GM19395 (cell line): ENCODE results near the gene KIF17.

Experiments used
- ATAC-seq: cut with Tn5 transposase; IDR thresholded peaks from one replicate; pipeline ENCODE4 v1.9.1; 2021; ENCODE audit warnings: mild to moderate bottlenecking, moderate library complexity; ENCODE audit not compliant: unreplicated experiment

Gene KIF17

DNA sequence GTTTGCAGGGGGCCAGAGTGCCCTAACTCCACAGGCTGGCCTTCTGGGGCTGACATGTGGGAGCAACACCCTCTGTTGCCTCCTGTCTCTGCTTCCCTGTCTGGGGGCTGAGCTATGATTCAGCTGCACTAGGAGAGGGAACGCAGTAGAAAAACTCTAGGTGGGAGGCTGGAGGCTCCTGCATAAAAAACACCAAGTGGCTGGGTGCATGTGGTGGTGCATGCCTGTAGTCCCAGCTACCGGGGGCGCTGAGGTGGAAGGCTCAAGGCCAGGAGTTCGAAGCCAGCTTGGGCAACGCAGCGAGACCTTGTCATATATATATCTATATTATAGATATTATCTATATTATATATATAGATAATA lies 5.6 kb downstream of the KIF17 start:
- no peak for ATAC-seq

DNA sequence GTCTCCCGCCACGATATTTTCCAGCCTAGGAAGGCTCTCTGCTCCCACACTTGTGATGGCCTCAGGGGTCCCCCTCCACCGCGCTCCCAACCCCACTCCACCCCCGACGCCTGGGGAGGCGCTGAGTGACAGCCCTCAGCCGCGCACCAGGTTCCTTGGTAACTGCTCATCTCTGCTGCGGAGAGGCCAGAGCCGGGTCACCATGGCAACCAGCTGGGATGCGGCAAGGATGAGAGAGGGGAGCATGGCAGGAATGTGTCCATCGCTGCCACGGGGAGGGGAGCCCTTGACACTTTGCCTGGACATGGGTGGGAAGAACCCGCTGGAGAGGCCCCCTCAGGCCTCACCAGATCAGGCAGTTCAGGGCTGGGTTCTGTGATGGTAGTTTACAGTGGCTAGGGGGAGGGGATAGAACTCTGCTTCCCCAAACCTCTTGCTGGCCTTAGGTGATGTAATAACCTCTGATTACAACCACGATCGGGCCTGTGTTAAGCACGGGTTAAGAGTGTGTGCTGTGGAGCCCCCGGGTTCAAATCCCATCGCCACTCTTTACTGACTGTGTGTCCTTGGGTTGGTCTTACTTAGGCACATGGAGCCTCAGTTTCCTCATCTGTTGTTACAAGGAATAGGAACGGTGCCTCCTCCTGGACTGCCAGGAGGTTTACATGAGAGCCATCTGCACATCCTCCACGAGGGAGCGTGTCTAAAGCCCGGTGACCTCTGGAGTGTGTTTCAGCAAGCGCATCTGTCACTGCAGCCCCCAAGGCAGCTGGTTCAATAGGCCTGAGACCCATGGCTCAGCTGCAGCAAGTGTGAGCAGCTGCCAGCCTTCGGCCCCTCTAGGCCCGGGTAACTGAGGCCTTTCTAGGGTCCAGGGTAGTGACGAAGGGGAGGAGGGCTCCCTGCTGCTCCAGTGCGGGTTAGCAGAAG lies 6.3 kb downstream of the KIF17 start:
- no peak for ATAC-seq

DNA sequence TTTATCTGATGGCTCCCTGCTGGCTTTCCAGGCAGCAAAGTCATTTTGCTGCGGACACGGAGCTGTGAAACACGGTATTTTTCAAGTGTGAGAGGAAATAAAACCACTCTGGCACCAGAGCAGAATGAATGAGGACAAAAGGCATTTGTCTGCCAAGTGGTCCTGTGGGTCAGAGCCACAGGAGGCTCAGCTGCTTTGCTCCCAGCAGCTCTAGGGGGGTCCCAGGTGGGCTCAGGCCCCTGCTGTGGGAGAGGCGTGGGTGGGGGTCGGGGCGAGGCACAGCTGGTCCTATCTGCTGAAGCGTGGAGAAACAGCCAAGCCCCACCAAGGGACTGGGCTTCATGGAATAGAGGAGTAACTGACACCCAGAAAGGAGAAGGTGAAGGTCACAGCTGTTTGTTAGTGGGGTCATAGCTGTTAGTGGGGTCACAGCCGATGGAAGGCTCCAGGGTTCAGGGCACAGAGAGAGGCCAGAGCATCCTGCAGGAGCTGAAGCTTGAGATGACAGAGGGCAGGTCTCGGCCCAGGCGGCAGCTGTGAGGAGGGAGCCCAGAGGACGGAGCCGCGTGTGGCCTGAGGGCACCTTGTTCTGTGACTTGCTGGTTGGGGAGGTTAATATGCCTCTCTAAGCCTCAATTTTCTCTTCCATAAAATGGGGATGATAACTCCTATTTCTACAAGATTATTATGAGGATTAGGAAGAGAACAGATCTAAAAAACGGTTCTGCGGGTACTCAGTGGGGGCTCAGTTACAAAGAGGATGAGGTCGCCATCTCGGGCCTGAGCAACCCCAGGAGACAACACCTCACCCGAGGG lies 7.1 kb downstream of the KIF17 start:
- no peak for ATAC-seq

DNA sequence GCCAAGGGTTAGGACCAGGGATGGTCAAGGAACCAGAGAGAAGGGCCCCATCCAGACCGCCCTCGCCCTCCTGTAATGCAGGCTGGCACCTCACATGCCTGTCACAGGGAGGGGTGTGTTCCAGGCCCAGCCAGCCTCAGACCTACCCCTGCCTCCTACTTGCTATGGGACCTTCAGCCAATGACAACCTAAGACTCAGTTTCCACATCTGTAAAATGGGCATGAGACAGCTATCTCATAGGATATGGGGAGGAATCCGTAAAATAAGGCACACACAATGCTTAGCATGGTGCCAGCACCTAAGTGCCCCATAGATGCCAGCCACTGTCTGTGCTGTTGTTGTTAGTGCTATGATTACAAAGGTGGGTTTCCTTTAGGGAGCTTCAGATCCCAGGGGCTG lies 7.9 kb downstream of the KIF17 start:
- no peak for ATAC-seq

DNA sequence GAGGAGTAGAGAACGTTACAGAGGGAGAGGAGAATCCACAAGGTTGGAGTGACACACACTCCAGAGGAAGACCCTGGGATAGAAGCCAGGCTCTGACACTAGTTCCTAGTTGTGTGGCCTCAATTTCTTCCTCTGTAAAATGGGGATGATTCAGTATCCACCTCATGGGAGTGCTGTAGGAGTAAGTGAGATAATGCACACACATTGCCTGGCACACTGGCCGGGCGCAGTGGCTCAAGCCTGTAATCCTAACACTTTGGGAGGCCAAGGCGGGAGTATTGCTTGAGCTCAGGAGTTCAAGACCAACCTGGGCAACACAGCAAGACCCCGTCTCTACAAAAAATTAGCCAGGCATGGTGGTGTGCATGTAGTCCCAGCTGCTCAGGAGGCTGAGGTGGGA lies 8.9 kb downstream of the KIF17 start:
- no peak for ATAC-seq

DNA sequence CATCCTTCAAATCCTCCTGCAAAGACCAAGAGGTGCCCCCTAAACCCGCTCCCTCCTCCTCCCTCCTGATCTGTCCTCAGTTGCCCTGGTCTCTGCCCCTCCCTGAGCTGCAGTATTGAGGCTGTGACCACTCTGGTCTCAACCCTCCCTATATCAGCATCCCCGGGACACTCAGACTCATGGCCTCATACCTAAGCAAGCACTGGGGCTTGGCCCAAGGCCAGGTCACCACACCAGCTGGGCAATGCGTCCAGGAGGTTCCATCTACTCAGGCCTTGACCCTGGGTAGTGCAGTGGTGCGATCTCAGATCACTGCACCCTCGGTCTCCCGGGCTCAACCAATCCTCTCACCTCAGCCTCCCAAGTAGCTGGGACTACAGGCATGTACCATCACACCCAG lies 9.8 kb downstream of the KIF17 start:
- ATAC-seq: no peak

DNA sequence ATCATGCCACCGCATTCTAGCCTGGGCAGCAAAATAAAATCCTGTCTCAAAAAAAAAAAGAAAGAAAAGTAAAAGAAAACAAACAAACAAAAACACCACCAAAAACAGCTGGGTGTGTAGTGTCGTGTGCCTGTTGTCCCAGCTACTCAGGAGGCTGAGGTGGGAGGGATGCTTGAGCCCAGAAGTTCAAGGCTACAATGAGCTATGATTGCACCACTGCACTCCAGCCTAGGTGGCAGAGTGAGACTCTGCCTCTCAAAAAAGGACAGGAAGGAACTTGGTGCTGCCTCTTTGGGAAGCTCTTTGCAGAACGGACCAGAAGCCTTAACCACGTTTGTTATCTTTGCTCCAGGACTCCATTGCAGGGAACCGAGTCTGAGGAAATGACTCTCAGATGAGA lies 11.0 kb downstream of the KIF17 start:
- ATAC-seq: no peak

DNA sequence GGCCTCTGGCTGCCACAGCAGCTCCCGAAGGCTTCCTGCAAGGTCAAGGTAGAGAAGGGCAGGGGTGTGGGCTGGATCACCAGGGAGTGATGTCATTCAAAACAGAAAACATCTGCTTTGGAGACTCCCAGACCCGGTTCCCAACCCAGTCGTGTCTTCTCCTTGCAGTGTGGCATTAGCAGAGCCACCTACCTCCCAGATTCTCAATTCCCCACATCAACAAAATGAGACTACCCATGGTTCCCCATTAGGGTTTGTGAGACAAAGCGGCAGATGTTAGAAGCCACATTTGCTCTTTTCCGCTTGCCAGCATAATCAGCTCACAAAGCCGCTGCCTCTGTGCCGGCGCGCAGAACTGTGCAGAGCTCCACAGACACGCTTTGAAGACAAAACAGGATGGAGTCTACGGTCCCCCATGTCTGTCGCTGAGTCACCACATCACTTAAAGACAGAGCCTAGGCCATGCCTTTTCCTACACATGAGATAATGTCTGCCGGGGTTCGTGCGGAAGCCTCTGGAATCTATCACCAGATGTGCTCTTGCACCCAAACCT lies 12.5 kb downstream of the KIF17 start:
- ATAC-seq: no peak

DNA sequence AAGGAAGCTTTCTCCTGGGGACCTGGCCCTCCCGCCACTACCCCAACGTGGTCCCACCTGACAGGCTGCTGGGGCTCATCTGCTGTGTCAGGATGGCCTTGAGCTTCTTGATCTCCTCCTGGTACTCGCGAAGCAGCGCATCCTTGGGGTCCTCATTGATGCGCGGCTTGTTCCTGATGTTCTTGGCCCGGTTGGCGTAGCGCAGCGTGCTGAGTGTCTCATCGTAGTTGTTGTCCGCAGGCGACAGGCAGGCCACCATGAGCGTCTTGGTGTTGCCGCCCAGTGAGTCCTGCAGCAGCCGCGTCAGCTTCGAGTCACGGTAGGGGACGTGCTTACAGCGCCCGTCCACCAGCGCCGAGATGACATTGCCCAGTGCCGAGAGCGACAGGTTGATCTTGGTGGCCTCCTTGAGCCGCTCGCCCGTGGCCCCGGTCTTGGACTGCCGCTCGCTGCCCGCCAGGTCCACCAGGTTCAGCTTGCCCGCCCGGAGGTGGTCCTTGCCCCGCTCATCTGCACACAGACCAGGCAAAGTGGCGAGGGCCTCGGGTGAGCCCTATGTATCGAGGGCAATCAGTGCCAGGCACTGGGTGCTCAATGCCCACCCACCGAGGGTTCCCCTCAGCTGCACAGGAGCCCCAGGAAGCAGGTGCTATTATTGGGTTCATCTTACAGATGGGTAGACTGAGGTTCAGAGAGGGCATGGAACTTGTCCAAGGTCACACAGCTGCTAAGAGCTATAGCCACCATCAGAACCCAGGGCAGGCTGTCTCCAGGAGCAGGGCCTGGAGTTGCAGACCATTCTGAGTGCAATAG lies 13.2 kb downstream of the KIF17 start:
- ATAC-seq: no peak

DNA sequence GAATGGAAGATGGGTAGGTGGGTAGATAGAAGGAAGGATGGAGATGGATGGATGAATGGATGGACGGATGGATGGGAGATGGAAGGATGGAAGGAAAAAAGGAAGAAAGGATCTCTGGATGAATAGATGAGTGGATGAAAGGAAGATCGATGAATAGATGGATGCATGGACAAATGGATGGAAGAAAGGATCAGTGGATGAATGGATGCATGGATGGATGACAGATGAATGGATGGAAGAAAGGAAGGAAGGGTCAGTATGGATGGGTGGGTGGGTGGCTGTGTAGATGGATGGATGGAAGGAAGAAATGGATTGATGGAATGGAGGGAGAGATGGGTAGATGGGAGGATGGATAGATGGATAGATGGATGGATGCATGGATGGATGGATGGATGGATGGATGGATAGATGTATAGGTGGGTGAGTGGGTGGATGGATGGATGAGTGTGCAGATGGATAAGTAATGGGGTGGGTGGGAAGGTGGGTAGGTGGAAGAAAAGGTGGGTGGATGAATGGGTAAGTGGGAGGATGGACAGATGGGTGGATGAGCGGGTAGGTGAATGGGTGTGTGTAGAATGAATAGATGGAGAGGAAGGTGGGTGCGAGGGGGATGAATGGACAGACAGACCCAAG lies 14.6 kb downstream of the KIF17 start:
- ATAC-seq: no peak

DNA sequence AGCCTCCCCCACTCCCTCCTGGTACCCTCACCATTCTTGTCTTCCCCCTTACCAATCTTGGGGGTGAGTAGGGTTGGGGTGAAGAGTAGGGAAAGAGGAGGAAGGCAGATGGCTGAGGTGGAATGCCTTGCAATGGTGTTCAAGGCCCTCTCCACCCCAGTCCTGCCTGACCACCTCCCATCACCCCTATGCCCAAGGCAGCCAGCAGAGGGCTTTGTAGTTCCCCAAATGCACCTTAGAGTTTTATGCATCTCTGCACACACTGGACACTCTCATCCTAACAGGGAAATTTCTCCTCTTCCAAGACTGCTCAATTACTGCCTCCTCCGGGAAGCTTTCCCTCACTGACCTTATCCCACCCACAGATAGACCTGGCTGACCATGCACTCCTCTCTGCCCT lies 15.4 kb downstream of the KIF17 start:
- no peak for ATAC-seq

DNA sequence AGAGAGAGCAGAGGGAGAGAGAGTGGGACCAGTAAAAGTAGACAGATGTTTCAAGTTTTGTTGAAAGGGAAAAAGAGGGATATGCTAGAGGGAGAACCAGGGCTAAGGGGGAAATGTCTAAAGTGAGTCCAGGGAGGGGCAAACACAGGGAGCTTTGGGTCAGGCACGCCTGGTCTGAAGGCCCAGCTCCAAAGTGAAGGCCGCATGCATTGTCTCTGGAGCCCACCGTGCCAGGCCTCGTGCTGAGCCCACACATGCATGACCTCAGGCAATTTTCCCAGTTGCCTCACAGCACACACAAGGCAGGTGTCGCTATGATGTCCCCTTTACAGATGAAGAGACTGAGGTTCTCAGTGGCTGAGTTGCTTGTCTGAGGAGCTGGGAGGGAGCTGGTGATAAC lies 16.0 kb downstream of the KIF17 start:
- no peak for ATAC-seq

DNA sequence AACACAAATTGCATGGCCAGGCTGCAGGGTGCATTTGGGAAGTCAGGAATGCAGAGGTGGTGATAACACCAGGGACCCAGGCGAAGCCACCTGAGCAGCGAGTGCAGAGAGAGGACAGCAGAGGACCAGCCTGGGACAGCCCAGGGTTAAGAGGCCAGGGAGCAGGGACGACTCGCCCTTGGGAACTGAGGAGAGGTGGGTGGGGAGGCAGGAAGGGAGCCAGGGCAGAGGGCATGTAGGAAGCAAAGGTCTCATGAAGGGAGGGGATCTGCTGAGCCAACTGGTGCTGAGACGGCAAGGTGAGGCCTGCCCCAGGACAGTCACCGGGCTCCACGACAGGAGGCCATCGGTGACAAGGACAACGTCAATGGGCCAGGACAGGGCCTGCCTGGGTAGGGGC lies 16.4 kb downstream of the KIF17 start:
- ATAC-seq: no peak

DNA sequence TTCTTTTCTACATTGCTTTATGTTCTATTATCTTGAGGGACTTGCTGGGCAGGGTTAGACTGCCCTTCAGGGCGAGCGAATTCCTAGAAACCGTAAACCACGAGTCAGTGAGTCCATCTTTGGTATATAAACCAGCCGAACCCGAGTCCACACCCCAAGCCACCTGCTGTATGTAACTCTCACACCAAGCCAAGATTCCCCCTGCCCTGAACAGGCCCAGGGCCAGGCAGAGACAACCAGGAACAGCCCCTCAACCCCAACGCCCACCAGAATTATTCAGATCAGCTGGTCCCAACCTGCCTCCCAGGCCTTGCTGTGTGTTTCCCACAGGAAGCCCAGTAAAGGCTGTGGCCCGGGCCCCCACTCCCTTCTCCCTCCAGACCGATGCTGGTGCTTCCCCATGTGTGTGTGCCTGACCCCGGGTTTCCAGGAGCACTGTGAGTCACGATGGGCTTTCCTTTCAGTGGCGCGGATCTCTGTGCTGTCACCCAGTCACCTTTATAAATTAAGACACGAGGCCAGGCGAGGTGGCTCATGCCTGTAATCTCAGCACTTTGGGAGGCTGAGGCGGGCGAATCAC lies 17.1 kb downstream of the KIF17 start:
- ATAC-seq: no peak

DNA sequence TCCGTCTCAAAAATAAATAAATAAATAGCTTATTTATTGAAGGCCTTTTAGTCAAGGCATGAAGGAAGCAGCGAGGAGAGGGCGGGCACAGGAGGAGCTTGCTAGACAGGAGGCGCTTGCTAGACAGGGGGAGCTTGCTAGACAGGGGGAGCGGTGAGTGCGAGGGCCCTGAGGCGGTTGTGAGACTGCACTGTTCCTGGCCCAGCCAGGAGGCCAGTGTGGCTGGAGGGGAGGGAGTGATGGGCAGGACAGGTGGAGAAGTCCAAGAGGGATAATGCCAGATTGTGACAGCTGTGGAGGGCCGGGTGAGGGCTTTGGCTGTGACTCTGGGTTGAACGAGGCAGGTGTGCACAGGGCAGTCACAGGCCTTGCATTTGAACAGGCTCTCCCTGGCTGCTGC lies 18.2 kb downstream of the KIF17 start:
- no peak for ATAC-seq

DNA sequence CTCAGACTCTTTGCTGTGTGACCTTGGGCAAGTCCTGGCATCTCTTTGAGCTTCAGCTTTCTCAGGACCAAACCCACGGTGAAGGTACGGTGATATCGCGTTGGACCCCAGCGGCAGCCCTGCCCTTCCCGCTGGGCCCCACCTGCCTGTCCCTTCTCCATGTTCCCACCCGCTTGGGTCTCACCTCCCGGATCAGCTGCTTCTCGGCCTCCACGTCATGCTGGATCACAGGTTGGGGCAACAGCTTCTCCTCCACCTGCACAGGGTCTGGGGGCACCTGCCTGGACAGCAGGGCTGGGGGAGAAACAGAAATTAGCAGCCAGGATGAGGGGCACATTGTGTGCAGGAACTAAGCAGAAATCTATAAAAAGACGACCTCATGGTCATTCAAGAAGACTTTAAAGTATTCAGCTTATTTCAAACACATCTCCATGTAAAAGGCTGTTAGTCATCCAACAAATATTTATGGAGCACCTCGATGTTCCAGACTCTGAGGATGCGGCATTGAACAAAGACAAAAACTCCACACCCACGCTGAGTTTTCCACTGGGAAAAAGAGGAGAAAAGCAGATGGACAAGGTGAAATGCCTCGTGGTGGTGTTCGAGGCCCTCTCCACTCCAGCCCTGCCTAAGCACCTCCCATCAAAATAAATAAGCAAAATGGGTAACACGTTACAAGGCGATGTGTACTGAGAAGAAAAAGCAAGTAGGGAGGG lies 19.5 kb downstream of the KIF17 start:
- no peak for ATAC-seq

DNA sequence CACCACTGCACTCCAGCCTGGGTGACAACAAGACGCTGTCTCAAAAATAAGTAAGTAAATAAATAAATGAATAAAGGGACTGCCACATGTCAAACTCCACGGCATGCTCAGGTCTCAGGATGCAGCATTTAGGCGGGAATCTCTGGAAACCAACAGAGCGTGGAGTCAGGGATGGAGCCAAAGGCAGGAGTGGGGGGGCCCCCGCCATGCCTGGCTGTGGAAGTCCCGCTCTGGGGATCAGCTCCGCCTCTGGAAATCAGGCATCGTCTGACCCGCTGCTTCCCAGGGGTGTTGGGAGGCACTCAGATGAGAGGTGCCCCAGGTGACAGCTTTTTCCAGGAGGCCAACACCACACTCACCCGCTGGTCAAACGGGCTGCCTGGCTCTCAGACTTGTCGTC lies 20.2 kb downstream of the KIF17 start:
- ATAC-seq: no peak

DNA sequence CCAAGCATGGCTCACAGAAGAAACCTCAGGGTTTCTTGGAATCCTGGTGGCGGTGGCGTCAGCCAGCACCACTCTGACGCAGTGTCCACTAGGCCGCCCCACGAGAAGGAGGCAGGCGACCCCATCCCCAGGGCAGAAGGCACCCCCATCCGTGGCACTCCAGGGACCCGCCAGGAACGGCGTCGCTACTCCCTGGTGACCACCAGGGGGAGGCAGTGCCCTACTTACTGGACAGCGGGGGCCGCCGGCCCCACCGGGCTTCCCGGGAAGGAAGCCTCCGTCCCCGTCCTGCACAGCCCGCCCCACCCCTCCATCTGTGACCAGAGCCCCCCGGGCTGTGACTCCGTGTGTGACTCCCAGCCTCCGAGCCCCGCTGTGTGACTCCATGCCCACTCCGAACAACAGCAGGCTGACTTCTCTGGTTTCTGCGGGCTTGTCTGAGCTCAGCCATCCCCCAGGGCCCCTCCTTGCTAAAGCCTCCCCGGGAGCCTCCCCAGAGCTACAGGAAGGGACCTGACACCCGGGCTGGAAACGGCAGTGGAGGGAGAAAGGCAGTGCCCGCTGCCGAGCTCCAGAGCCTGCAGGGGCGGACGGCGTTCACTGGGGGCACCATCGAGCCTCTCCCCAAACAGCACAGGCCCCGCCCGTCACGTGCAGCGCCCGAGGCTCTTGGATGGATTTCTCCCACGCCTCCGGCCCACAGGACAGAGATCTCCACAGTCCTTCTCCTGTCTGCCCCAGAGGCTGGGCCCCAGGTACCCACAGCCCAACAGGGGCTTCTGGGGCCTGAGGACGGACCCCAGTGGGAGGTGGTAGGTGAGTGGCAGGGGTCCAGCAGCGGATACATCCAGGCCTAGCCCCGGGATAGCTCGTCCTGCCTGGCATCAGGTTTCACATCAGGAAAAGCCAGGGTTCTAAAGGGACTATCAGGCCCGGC lies 21.1 kb downstream of the KIF17 start:
- peak; percentile 73 for ATAC-seq

DNA sequence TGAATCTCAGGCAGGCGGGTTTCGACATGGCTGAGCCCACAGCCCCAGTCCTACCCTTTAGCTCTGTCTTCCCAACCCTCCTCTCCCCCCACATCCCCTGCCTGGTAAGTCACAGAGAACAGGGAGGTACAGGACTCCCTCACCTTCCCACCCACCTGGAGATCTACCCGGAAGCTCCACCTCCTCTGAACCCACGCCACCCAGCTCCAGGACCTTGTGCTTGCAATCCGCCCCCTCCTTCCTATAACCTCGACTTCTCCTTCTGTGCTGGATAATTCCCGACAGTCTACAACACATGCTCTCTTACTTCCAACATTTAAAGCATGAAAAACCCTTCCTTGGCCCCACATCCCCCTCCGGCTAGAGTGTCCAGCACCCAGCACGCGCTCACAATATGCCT lies 22.3 kb downstream of the KIF17 start:
- no peak for ATAC-seq
